Measurements from ENCODE around the gene ATP5PO.
"Not testable (repeated sequence)": the region's sequence is repeated elsewhere in the genome, so short reads cannot be mapped to it uniquely, and the experiment has no call there.

DNA sequence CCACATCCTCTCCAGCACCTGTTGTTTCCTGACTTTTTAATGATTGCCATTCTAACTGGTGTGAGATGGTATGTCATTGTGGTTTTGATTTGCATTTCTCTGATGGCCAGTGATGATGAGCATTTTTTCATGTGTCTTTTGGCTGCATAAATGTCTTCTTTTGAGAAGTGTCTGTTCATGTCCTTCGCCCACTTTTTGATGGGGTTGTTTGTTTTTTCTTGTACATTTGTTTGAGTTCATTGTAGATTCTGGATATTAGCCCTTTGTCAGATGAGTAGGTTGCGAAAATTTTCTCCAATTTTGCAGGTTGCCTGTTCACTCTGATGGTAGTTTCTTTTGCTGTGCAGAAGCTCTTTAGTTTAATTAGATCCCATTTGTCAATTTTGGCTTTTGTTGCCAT, 10.6 kb upstream of the ATP5PO start:
- TF ChIP-seq, protein P1, sequence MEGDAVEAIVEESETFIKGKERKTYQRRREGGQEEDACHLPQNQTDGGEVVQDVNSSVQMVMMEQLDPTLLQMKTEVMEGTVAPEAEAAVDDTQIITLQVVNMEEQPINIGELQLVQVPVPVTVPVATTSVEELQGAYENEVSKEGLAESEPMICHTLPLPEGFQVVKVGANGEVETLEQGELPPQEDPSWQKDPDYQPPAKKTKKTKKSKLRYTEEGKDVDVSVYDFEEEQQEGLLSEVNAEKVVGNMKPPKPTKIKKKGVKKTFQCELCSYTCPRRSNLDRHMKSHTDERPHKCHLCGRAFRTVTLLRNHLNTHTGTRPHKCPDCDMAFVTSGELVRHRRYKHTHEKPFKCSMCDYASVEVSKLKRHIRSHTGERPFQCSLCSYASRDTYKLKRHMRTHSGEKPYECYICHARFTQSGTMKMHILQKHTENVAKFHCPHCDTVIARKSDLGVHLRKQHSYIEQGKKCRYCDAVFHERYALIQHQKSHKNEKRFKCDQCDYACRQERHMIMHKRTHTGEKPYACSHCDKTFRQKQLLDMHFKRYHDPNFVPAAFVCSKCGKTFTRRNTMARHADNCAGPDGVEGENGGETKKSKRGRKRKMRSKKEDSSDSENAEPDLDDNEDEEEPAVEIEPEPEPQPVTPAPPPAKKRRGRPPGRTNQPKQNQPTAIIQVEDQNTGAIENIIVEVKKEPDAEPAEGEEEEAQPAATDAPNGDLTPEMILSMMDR (conservative IDR thresholded peaks at IDR 0.05 in 1 of 2, IDR thresholded peaks at IDR 0.05 in 1 of 2; ENCODE audit: extremely low read depth in 1 of 2, insufficient read depth in 1 of 2, low read depth in 1 of 2, low read length in 2 of 2), result not testable (repeated sequence)
- not testable (repeated sequence) for TF ChIP-seq EZH2 (IDR thresholded peaks at IDR 0.05; ENCODE audit: borderline replicate concordance, low read length)
